Gastroesophageal sphincter (tissue), 3 donors: ENCODE measurements around the gene RUSF1.

Experiments used
- POLR2A ChIP-seq, 2 donors: fragments of 450-650 bp; IDR thresholded peaks; one replicate each; pipeline ENCODE4 v1.6.1; 2017; ENCODE audit warnings: antibody characterized with exemption in 2 of 2, mild to moderate bottlenecking in 2 of 2, moderate library complexity in 1 of 2
- POLR2AphosphoS5 ChIP-seq: sonication (generic); formaldehyde crosslinking; IDR thresholded peaks from one replicate; pipeline ENCODE4 v1.6.1; 2017; ENCODE audit warnings: antibody characterized with exemption
- TF ChIP-seq, protein P1 (sequence below), 4 experiments: fragments of 200-600 bp in 2 of 4; fragments of 450-650 bp in 2 of 4; sonication (generic) in 1 of 4; IDR thresholded peaks; one replicate each; pipeline ENCODE4 v1.5.1; 2017 to 2019; ENCODE audit warnings: antibody characterized with exemption in 4 of 4, mild to moderate bottlenecking in 2 of 4, moderate library complexity in 2 of 4

DNA sequence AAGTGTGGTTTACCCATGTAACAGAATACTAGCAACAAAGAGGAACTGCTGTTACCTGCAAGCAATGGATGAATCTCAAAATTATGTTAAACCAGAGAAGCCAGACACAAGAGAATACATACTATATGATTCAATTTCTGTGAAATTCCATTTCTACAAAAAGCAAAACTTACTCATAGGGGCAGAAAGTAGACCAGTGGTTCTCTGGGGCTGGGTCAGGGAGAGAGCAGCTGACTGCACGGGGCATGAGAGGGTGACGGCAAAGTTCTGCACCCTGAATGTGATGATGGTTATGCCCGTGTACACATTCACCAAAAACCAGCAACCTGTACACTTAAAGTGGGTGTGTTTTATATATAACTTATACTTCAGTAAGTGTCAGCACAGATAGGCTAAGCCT, 68.7 kb downstream of the RUSF1 start:
- TF ChIP-seq POLR2A (IDR thresholded peaks at IDR 0.05) = no peak
- TF ChIP-seq, protein P1, sequence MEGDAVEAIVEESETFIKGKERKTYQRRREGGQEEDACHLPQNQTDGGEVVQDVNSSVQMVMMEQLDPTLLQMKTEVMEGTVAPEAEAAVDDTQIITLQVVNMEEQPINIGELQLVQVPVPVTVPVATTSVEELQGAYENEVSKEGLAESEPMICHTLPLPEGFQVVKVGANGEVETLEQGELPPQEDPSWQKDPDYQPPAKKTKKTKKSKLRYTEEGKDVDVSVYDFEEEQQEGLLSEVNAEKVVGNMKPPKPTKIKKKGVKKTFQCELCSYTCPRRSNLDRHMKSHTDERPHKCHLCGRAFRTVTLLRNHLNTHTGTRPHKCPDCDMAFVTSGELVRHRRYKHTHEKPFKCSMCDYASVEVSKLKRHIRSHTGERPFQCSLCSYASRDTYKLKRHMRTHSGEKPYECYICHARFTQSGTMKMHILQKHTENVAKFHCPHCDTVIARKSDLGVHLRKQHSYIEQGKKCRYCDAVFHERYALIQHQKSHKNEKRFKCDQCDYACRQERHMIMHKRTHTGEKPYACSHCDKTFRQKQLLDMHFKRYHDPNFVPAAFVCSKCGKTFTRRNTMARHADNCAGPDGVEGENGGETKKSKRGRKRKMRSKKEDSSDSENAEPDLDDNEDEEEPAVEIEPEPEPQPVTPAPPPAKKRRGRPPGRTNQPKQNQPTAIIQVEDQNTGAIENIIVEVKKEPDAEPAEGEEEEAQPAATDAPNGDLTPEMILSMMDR (IDR thresholded peaks at IDR 0.05) = no peak
- TF ChIP-seq POLR2AphosphoS5 = no peak
